ENCODE measurements around the gene AXDND1. TPM values are rescaled to one million over a fixed set of nuclear protein-coding genes. Genes with fewer than 3 reads are reported as not detected.

Gene AXDND1
- polyA plus RNA-seq, 1 donor (not counting 4 experiments of a cell fraction or from before 2014, with no cell fraction given): 0.04 TPM

DNA sequence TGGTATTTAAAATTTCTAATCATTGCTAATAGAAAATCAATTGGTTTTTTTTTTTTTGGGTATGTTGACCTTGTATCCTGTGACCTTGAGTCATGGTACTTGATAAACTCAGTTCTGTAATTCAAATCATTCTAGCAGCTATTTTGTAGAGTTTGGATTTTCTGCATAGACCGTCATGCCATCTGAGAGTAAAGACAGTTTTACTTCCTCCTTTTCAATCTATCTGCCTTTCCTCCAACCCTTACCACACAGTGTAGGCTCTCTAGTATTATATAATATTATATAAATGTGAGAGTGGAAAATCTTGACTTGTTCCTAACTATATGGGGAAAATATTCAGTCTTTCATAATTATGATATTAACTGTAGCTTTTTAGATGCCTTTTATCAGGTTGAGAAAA lies 232.9 kb downstream of the AXDND1 start:
- Histone ChIP-seq H3K27ac (ENCODE audit: control insufficient read depth, insufficient read depth, low read length) (no peak overlapping the region), H3K9me3 (ENCODE audit: control insufficient read depth, low read depth, low read length) (no peaks in the 10 kb centered on the region), H4K20me1 (ENCODE audit: control insufficient read depth, extremely low read depth, insufficient read depth, low read length) (no peaks in the 10 kb centered on the region), H3K9me1 (ENCODE audit: control insufficient read depth, extremely low read depth, insufficient read depth, low read length) (no peaks in the 10 kb centered on the region), H3K4me3 (ENCODE audit: control insufficient read depth in 2 of 3, extremely low read depth in 1 of 3, insufficient read depth in 2 of 3, low read depth in 1 of 3, low read length in 3 of 3) (no peak overlapping the region), H3K79me2 (ENCODE audit: control insufficient read depth, insufficient read depth, low read length) (no peaks in the 10 kb centered on the region), H3K4me2 (ENCODE audit: control insufficient read depth, extremely low read depth, insufficient read depth, low read depth, low read length) (no peak overlapping the region), H3K27me3 (ENCODE audit: control insufficient read depth, extremely low read depth, insufficient read depth, low read length) (peaks cover under 1% of the 10 kb centered on the region), H3K36me3 (ENCODE audit: control insufficient read depth in 2 of 2, extremely low read depth in 1 of 2, insufficient read depth in 2 of 2, low read length in 2 of 2) (no peaks in the 10 kb centered on the region), H2AFZ (ENCODE audit: control insufficient read depth, low read length) (no peak overlapping the region), H3K4me1 (ENCODE audit: control insufficient read depth, extremely low read depth, insufficient read depth, low read length) (no peaks in the 10 kb centered on the region), H3K9ac (ENCODE audit: control insufficient read depth, extremely low read depth, insufficient read depth, low read length) (no peak overlapping the region)
- FAIRE-seq: no peak
- dilution Hi-C loops (cut with MboI; ENCODE audit: extremely low pct_ligation_motif_present, low sequenced_read_pairs): no loop called here
- TF ChIP-seq EZH2 (IDR thresholded peaks at IDR 0.05; ENCODE audit: low read length) (no peak), CTCF (optimal IDR thresholded peaks at IDR 0.05 in 1 of 3, IDR thresholded peaks at IDR 0.05 in 1 of 3, conservative IDR thresholded peaks at IDR 0.05 in 1 of 3; ENCODE audit: extremely low read depth in 1 of 3, insufficient read depth in 2 of 3, low read length in 3 of 3) (no peak)
- no peak for DNase-seq (ENCODE audit: low read depth, low spot score)

DNA sequence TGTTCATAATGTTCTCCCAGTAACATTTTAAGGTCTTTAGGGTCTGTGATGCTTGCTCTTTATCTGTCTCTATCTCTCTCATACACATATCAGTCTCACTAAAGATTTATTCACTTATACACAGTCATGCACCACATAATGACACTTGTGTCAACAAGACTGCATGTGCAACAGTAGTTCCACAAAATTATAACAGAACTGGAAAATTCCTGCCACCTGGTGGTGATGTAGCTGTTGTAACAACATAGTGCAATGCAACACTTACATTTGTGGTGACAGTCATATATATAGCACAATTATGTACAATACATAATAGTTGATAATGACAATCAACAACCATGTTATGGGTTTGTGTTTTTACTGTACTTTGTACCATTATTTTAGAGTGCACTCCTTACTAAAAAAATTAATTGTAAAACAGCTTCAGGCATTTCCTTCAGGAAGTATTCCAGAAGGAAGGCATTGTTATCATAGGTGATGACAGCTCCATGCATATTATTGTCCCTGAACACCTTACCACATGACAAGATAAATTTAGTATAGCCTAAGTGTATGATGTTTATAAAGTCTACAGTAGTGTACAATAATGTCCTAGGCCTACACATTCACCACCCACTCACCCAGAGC lies 234.0 kb downstream of the AXDND1 start:
- DNase-seq (ENCODE audit: low read depth, low spot score) (no peak), FAIRE-seq (no peak)
- H4K20me1 ChIP-seq (ENCODE audit: control insufficient read depth, extremely low read depth, insufficient read depth, low read length): no peaks in the 10 kb centered on the region
- no peaks in the 10 kb centered on the region for H3K36me3 ChIP-seq (ENCODE audit: control insufficient read depth in 2 of 2, extremely low read depth in 1 of 2, insufficient read depth in 2 of 2, low read length in 2 of 2)
- no peaks in the 10 kb centered on the region for H3K4me1 ChIP-seq (ENCODE audit: control insufficient read depth, extremely low read depth, insufficient read depth, low read length)
- no peak overlapping the region for H3K27ac ChIP-seq (ENCODE audit: control insufficient read depth, insufficient read depth, low read length)
- no peak overlapping the region for H3K4me3 ChIP-seq (ENCODE audit: control insufficient read depth in 2 of 3, extremely low read depth in 1 of 3, insufficient read depth in 2 of 3, low read depth in 1 of 3, low read length in 3 of 3)
- dilution Hi-C loops (cut with MboI; ENCODE audit: extremely low pct_ligation_motif_present, low sequenced_read_pairs): no loop called here
- H3K9ac ChIP-seq (ENCODE audit: control insufficient read depth, extremely low read depth, insufficient read depth, low read length): no peak overlapping the region
- no peaks in the 10 kb centered on the region for H3K9me1 ChIP-seq (ENCODE audit: control insufficient read depth, extremely low read depth, insufficient read depth, low read length)
- no peaks in the 10 kb centered on the region for H3K79me2 ChIP-seq (ENCODE audit: control insufficient read depth, insufficient read depth, low read length)
- H3K4me2 ChIP-seq (ENCODE audit: control insufficient read depth, extremely low read depth, insufficient read depth, low read depth, low read length): no peak overlapping the region
- TF ChIP-seq EZH2 (IDR thresholded peaks at IDR 0.05; ENCODE audit: low read length) (no peak), CTCF (optimal IDR thresholded peaks at IDR 0.05 in 1 of 3, IDR thresholded peaks at IDR 0.05 in 1 of 3, conservative IDR thresholded peaks at IDR 0.05 in 1 of 3; ENCODE audit: extremely low read depth in 1 of 3, insufficient read depth in 2 of 3, low read length in 3 of 3) (peak; percentile 32 to 45 (median 43))
- H3K9me3 ChIP-seq (ENCODE audit: control insufficient read depth, low read depth, low read length): no peaks in the 10 kb centered on the region
- H2AFZ ChIP-seq (ENCODE audit: control insufficient read depth, low read length): no peak overlapping the region
- H3K27me3 ChIP-seq (ENCODE audit: control insufficient read depth, extremely low read depth, insufficient read depth, low read length): no peaks in the 10 kb centered on the region

Measured in keratinocyte (primary cell).